Activated gamma-delta T cell treated with anti-CD3 and anti-CD28 coated beads, Interleukin-2, amount 50 U/mL, for 16 hours (primary cell): ENCODE measurements around the gene KRTAP10-5.
A peak's percentile ranks its signal among the peaks of the same experiment; 100 is the strongest.
"Not testable (repeated sequence)": the region's sequence is repeated elsewhere in the genome, so short reads cannot be mapped to it uniquely, and the experiment has no call there.

Experiments
- DNase-seq: peaks from one replicate; pipeline ENCODE4 v3.0.0-alpha.2; 2020; ENCODE audit warnings: low read depth

KRTAP10-5 gene, protein sequence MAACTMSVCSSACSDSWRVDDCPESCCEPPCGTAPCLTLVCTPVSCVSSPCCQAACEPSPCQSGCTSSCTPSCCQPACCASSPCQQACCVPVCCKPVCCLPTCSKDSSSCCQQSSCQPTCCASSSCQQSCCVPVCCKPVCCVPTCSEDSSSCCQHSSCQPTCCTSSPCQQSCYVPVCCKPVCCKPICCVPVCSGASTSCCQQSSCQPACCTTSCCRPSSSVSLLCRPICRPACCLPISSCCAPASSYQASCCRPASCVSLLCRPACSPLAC

GRCh38 chr21:44580231-44580821 is at the start of gene KRTAP10-5:
Gene KRTAP10-5, minus strand, starts transcription at chr21:44580604. Its CDS starts 26 bp downstream, at chr21:44580578.
- not testable (repeated sequence) for DNase-seq

DNA sequence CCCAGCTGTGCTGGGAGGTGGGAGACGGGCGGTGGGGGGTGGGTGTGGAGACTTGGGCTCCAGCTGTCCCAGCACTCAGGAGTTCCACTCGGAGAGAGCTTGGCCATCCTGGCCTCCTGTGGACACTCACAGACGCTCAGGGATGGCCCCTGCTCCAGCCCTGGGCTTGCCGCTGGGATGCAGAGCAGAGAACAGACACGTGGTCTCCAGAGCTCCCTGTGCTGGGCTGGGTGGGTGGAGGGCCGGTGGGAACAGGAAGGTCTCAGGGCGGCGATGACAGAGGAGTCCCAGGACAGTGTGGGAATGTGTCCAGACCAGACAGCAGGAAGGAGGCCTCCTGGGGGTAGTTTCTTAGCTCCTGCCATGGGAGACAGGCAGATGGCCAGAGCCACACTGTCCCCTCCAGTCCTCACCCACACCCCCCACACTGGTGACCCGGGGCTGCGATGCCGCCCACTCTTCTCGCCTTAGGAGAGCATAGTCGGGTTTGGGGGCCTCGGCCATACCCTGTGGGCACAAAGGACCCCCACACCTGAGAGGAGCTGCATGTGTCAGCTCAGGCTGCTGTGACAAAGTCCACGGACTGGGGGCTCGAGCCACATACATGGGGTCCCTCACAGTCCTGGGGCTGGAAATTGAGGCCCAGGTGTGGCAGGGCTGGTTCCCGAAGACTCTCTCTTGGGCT is 48.4 kb upstream of the KRTAP10-5 start:
- no peak for DNase-seq

DNA sequence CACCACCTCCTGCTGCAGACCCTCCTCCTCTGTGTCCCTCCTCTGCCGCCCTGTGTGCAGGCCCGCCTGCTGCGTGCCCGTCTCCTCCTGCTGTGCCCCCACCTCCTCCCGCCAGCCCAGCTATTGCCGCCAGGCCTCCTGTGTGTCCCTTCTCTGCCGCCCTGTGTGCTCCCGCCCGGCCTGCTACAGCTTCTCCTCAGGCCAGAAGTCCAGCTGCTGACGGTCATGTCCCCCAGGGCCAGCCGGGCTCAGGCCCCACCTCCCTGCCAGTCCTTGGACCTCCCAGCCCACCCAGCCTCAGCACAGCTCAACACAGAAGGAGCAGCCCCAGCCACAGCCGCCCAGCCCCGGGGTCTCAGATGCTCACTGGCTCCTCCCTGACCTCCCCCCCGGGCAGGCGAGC is 47.4 kb upstream of the KRTAP10-5 start:
- not testable (repeated sequence) for DNase-seq

DNA sequence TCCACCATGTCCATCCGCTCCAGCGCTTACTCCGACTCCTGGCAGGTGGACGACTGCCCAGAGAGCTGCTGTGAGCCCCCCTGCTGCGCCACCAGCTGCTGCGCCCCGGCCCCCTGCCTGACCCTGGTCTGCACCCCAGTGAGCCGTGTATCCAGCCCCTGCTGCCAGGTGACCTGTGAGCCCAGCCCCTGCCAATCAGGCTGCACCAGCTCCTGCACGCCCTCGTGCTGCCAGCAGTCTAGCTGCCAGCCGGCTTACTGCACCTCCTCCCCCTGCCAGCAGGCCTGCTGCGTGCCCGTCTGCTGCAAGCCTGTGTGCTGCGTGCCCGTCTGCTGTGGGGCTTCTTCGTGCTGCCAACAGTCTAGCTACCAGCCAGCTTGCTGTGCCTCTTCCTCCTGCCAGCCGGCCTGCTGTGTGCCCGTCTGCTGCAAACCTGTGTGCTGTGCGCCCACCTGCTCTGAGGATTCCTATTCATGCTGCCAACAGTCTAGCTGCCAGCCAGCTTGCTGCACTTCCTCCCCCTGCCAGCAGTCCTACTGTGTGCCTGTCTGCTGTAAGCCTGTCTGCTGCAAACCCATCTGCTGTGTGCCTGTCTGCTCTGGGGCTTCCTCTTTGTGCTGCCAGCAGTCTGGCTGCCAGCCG is 46.9 kb upstream of the KRTAP10-5 start:
- DNase-seq, result not testable (repeated sequence)

- no peak for DNase-seq
Measured at GRCh38 chr21:44626673-44627143, 46.3 kb upstream of the KRTAP10-5 start, which contains the start of gene KRTAP10-9. Gene KRTAP10-9, plus strand, starts transcription at chr21:44627093. Its CDS starts 79 bp downstream, at chr21:44627172.

- peak; percentile 12 for DNase-seq
Measured at GRCh38 chr21:44626262-44626661, 45.9 kb upstream of the KRTAP10-5 start.

GRCh38 chr21:44625756-44626155 is 45.4 kb upstream of the KRTAP10-5 start:
- DNase-seq, result no peak

GRCh38 chr21:44623575-44623974 is 43.2 kb upstream of the KRTAP10-5 start:
- DNase-seq, result no peak

DNA sequence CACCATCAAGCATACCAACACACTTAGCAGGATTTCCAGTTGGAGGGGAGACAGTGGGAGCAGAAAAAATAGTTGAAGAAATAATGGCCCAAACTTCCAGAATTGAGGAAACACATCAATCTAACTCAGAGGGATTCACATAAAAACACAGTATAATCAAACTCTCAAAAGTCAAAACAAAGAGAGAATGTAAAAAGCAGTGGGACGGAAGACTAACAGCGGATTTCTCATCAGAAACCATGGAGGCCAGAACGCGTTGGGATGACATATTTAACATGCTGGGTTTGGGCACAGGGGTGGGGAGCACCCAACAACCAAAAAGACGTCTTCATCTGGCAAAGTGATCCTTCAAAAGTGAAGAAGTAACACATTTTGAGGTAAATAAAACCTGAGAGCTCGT is 39.5 kb upstream of the KRTAP10-5 start:
- DNase-seq, result no peak

DNA sequence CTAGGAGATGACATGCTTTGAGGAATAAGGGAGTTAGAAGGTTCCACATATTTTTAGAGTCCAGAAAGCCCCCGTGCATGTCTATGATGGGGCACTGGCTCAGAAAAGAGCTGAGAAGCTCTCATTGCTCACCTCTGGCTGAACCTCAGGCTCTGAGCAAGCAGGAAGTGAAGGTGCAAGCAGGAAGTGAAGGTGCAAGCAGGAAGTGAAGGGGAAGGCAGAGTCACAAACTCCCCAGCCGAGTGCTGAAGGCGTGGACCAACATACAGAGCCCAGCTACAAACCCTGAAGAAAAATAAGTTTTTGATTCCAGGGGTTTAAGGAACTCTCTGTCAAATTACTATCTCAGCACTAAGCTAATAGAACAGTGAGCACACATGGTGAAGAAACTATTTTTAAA is 38.5 kb upstream of the KRTAP10-5 start:
- peak; percentile 38 for DNase-seq

- DNase-seq, result no peak
Measured at GRCh38 chr21:44618504-44618903, 38.1 kb upstream of the KRTAP10-5 start.

GRCh38 chr21:44617071-44617501 is 36.7 kb upstream of the KRTAP10-5 start:
- DNase-seq, result no peak

- no peak for DNase-seq
Measured at GRCh38 chr21:44616591-44616926, 36.2 kb upstream of the KRTAP10-5 start.

- DNase-seq, result no peak
Measured at GRCh38 chr21:44615911-44616590, 35.6 kb upstream of the KRTAP10-5 start.

GRCh38 chr21:44615466-44615865 is 35.1 kb upstream of the KRTAP10-5 start:
- DNase-seq, result no peak

DNA sequence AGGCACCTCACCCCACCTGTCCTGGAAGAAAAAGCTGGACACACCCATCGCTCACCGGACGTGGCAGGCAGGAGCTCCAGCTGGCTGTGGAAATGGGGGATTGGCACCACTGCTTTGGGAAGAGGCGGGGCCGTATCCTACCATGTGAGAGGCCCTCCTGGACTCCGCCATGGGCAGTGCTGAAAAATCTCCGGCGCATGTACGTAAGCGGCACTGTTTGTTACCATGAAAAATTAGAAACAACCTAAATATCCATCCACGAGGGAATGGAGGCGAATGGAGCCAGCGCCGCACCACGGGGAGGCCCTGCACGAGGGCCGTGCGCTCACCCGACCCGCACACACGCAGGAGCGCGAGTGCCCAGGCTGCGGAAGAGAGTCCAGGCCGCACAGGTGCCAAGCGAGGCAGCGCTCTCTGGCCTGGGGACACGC is 34.6 kb upstream of the KRTAP10-5 start:
- no peak for DNase-seq

DNA sequence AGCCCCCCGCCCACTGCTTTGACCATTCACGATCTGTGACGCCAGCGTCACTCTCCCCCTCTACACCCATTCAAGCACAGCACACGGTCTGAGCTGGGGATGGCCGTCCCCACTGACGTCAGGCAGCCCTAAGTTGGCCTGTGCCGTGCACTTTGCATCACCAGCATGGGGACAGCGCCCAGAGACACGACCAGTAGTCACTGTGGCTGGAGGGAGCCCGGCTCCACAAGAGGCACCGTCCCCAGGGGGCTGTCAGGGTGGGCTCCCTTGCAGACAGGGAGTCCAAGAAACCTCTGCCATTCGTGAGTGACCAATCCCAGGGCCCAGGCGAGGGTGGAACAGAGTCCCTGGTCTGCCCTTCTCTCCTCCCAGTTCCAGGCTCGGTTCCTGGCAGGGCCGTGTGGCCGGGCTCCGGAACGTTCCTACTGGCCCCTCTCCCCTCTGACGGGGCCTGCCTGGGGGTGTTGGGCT is 33.8 kb upstream of the KRTAP10-5 start:
- no peak for DNase-seq

DNA sequence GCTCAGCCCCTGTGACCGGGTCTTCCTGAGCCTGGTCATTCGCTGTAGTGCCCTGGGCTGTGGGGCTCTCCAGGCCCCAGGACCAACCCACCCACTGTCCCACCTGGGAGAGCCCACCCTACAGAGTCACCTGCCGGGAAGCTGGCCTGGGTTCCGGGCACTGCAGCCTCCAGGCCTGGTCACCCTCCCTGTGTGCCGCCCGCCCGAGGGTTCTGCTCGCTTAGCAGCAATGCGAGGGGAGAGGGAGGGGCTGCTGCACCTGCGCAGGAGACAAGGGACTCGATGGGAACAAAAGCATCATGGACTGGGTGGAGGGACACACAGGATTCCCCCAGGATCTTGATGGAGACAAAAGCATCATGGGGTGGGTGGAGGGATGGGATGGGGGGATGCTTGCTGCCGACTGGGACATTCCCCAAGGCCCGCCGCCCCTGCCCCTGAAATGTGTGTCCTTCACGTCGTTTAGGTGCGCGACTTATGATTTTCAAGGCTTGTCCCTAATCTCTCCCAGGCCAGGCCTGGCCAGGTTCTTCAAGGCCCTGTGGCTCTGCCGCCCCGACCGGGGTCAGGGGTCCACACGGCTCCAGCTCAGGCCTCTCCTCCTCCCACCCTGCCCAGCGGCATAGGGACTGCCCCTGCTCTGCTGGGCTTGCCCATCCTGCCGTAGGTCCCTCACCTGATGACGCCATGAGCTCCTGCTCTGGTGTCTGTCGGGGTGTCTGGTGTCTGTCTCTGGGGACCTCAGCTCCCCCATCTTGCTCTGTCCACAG is 33.2 kb upstream of the KRTAP10-5 start:
- DNase-seq, result no peak

- no peak for DNase-seq
Measured at GRCh38 chr21:44612669-44613229, 32.3 kb upstream of the KRTAP10-5 start.

DNA sequence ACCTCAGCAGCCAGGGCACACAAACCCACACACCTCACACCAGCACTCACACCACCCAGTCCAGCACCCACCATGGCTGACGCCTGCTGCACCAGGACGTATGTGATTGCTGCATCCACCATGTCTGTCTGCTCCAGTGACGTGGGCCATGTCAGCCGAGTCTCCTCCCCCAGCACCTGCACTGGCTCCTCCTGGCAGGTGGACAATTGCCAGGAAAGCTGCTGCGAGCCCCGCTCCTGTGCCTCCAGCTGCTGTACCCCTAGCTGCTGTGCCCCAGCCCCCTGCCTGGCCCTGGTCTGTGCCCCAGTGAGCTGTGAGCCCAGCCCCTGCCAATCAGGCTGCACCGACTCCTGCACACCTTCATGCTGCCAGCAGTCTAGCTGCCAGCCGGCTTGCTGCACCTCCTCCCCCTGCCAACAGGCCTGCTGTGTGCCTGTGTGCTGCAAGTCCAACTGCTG is 31.7 kb upstream of the KRTAP10-5 start, which contains the start of gene KRTAP10-8:
Gene KRTAP10-8 (plus strand): TSS at position 51 of the 458 bp plus-strand sequence. CDS start 22 bp downstream, at position 73.
- no peak for DNase-seq
